Activated naive CD8-positive, alpha-beta T cell treated with anti-CD3 and anti-CD28 coated beads, Interleukin-2, amount 10 ng/mL, durations not matched to agents 7 days and 5 days (primary cell): ENCODE results near the gene RBM22. TPM values are rescaled to one million over a fixed set of nuclear protein-coding genes. Genes with fewer than 3 reads are reported as not detected.
"Not testable (repeated sequence)": the region's sequence is repeated elsewhere in the genome, so short reads cannot be mapped to it uniquely, and the experiment has no call there.

Experiments used
- ATAC-seq: fragments of 150-1000 bp; cut with Tn5 transposase; one replicate; pipeline ENCODE4 v1.10.0; 2021; ENCODE audit warnings: low read depth, moderate library complexity
- POLR2A ChIA-PET: fragments of 350-600 bp; sonication (Branson Sonifier 250); formaldehyde crosslinking; loops from one replicate; lab custom pipeline; 2021; ENCODE audit warnings: antibody characterized with exemption; lab: Charles Lee
- DNase-seq: peaks from one replicate; pipeline ENCODE4 v3.0.0; 2021
- H3K27ac Mint-ChIP-seq: one replicate; pipeline ENCODE4 v1.8.0; 2022; ENCODE audit warnings: mild to moderate bottlenecking, mixed read lengths
- H3K27me3 Mint-ChIP-seq: one replicate; pipeline ENCODE4 v1.8.0; 2022; ENCODE audit warnings: mild to moderate bottlenecking, moderate library complexity, mixed read lengths
- H3K36me3 Mint-ChIP-seq: one replicate; pipeline ENCODE4 v1.8.0; 2021; ENCODE audit warnings: mild to moderate bottlenecking, mixed read lengths
- H3K4me1 Mint-ChIP-seq: one replicate; pipeline ENCODE4 v1.8.0; 2021; ENCODE audit warnings: mixed read lengths
- H3K4me3 Mint-ChIP-seq: one replicate; pipeline ENCODE4 v1.8.0; 2022; ENCODE audit warnings: mild to moderate bottlenecking, moderate library complexity, mixed read lengths
- H3K9me3 Mint-ChIP-seq: one replicate; pipeline ENCODE4 v1.8.0; 2021; ENCODE audit warnings: mixed read lengths
- total RNA-seq, 2 experiments: library from RNA; stranded (reverse); gene quantifications; one replicate each; pipeline ENCODE4 v1.2.3, GENCODE V29; 2021

RBM22 gene
- 10 to 100 TPM; 72.9 to 74.6 TPM for total RNA-seq

- POLR2A ChIA-PET = interaction anchor here (0.6 to 2.7 kb wide), 27 partner anchors 8 to 552 kb away, joined by 3 to 25 read pairs (median 4); partner anchors contain the start of genes DCTN4, GM2A, IRGM and SMIM3
- H3K36me3 Mint-ChIP-seq = peaks cover 12% of the 10 kb centered on the region
- no peaks in the 10 kb centered on the region for H3K27me3 Mint-ChIP-seq
- no peaks in the 10 kb centered on the region for H3K9me3 Mint-ChIP-seq
- H3K4me3 Mint-ChIP-seq = no peak within 1 kb of the TSS
- peaks cover 7% of the 10 kb centered on the region for H3K4me1 Mint-ChIP-seq
- DNase-seq (peak; percentile 89), ATAC-seq (peak; percentile 97)
- no peak within 1 kb of the TSS for H3K27ac Mint-ChIP-seq
Observed at GRCh38 chr5:150700594-150701377, at the start of gene RBM22. RBM22 (minus strand) TSS chr5:150701062; CDS start chr5:150700985, 77 bp downstream.

- ATAC-seq = no peak
- Mint-ChIP-seq H3K4me1 (peaks cover 18% of the 10 kb centered on the region), H3K4me3 (no peak overlapping the region), H3K27ac (no peak overlapping the region), H3K27me3 (no peaks in the 10 kb centered on the region), H3K36me3 (peaks cover 41% of the 10 kb centered on the region), H3K9me3 (peaks cover 3% of the 10 kb centered on the region)
- DNase-seq = no peak
- POLR2A ChIA-PET = no interaction called here
Observed at GRCh38 chr5:150750469-150750868, 49.6 kb upstream of the RBM22 start.

GRCh38 chr5:150743142-150743488, 42.3 kb upstream of the RBM22 start:
- H3K27me3 Mint-ChIP-seq, ATAC-seq, POLR2A ChIA-PET, H3K27ac Mint-ChIP-seq, DNase-seq, H3K9me3 Mint-ChIP-seq, H3K4me3 Mint-ChIP-seq: not testable (repeated sequence)
- Mint-ChIP-seq H3K36me3 (peaks cover 55% of the 10 kb centered on the region), H3K4me1 (peaks cover 21% of the 10 kb centered on the region)

GRCh38 chr5:150742455-150743141, 41.7 kb upstream of the RBM22 start:
- H3K9me3 Mint-ChIP-seq, POLR2A ChIA-PET, H3K27me3 Mint-ChIP-seq, DNase-seq: not testable (repeated sequence)
- Mint-ChIP-seq H3K27ac (peak overlapping the region; percentile 84), H3K4me3 (peak overlapping the region; percentile 69), H3K4me1 (peaks cover 25% of the 10 kb centered on the region), H3K36me3 (peaks cover 56% of the 10 kb centered on the region)
- ATAC-seq = peak; percentile 33

- peaks cover 38% of the 10 kb centered on the region for H3K4me1 Mint-ChIP-seq
- no peaks in the 10 kb centered on the region for H3K27me3 Mint-ChIP-seq
Observed at GRCh38 chr5:150740992-150741391, 40.1 kb upstream of the RBM22 start.

GRCh38 chr5:150738862-150739261, 38.0 kb upstream of the RBM22 start:
- no peak for ATAC-seq
- H3K27ac Mint-ChIP-seq = no peak overlapping the region
- H3K4me1 Mint-ChIP-seq = peaks cover 42% of the 10 kb centered on the region
- no peaks in the 10 kb centered on the region for H3K27me3 Mint-ChIP-seq
- H3K36me3 Mint-ChIP-seq = peaks cover 72% of the 10 kb centered on the region
- H3K4me3 Mint-ChIP-seq = no peak overlapping the region
- no peak for DNase-seq
- POLR2A ChIA-PET = interaction anchor here (0.5 to 1.1 kb wide), 3 partner anchors 25 to 1416 kb away, joined by 3 read pairs; no protein-coding TSS in a partner anchor
- H3K9me3 Mint-ChIP-seq = peaks cover 5% of the 10 kb centered on the region

More at GRCh38 chr5:150740992-150741391, 40.1 kb upstream of the RBM22 start:
- peaks cover 67% of the 10 kb centered on the region for H3K36me3 Mint-ChIP-seq
- ATAC-seq (no peak), DNase-seq (no peak)
- no peak overlapping the region for H3K4me3 Mint-ChIP-seq
- H3K27ac Mint-ChIP-seq = no peak overlapping the region
- POLR2A ChIA-PET = interaction anchor here (0.7 kb wide), 1 partner anchor 417 kb away, joined by 3 read pairs; the partner anchor contains the start of gene ANXA6
- peaks cover 10% of the 10 kb centered on the region for H3K9me3 Mint-ChIP-seq

GRCh38 chr5:150734579-150735384, 33.9 kb upstream of the RBM22 start:
- Mint-ChIP-seq H3K27me3 (no peaks in the 10 kb centered on the region), H3K27ac (peak overlapping the region; percentile 55), H3K36me3 (peaks cover 59% of the 10 kb centered on the region), H3K4me1 (peaks cover 34% of the 10 kb centered on the region), H3K4me3 (no peak overlapping the region), H3K9me3 (peaks cover 5% of the 10 kb centered on the region)
- no peak for ATAC-seq
- no peak for DNase-seq
- POLR2A ChIA-PET = interaction anchor here (1.7 kb wide), 1 partner anchor 34 kb away, joined by 5 read pairs; the partner anchor contains the start of gene RBM22

GRCh38 chr5:150731669-150732242, 30.9 kb upstream of the RBM22 start:
- DNase-seq (no peak), ATAC-seq (no peak)
- Mint-ChIP-seq H3K4me1 (peaks cover 16% of the 10 kb centered on the region), H3K9me3 (peaks cover 4% of the 10 kb centered on the region), H3K27me3 (no peaks in the 10 kb centered on the region), H3K4me3 (no peak overlapping the region), H3K36me3 (peaks cover 44% of the 10 kb centered on the region), H3K27ac (no peak overlapping the region)
- POLR2A ChIA-PET = no interaction called here

GRCh38 chr5:150729859-150730258, 29.0 kb upstream of the RBM22 start:
- Mint-ChIP-seq H3K36me3 (peaks cover 27% of the 10 kb centered on the region), H3K4me3 (no peak overlapping the region), H3K4me1 (peaks cover 5% of the 10 kb centered on the region), H3K27ac (no peak overlapping the region), H3K27me3 (no peaks in the 10 kb centered on the region), H3K9me3 (no peaks in the 10 kb centered on the region)
- ATAC-seq (no peak), DNase-seq (no peak)
- POLR2A ChIA-PET = no interaction called here

- Mint-ChIP-seq H3K36me3 (peaks cover 34% of the 10 kb centered on the region), H3K9me3 (no peaks in the 10 kb centered on the region), H3K27ac (no peak overlapping the region), H3K4me3 (no peak overlapping the region), H3K4me1 (no peaks in the 10 kb centered on the region), H3K27me3 (no peaks in the 10 kb centered on the region)
- POLR2A ChIA-PET = no interaction called here
- no peak for DNase-seq
- no peak for ATAC-seq
Observed at GRCh38 chr5:150723845-150724244, 23.0 kb upstream of the RBM22 start.

GRCh38 chr5:150710165-150710564, 9.3 kb upstream of the RBM22 start:
- no peaks in the 10 kb centered on the region for H3K27me3 Mint-ChIP-seq
- H3K36me3 Mint-ChIP-seq = peaks cover 7% of the 10 kb centered on the region
- POLR2A ChIA-PET = interaction anchor here (1.6 kb wide), 1 partner anchor 10 kb away, joined by 4 read pairs; the partner anchor contains the start of gene RBM22
- peaks cover 1% of the 10 kb centered on the region for H3K4me1 Mint-ChIP-seq
- no peak for DNase-seq
- no peak for ATAC-seq
- H3K27ac Mint-ChIP-seq = no peak overlapping the region
- no peak overlapping the region for H3K4me3 Mint-ChIP-seq
- H3K9me3 Mint-ChIP-seq = no peaks in the 10 kb centered on the region

- peaks cover 3% of the 10 kb centered on the region for H3K4me1 Mint-ChIP-seq
- no peak overlapping the region for H3K4me3 Mint-ChIP-seq
- DNase-seq = no peak
- ATAC-seq = no peak
- H3K36me3 Mint-ChIP-seq = peaks cover 7% of the 10 kb centered on the region
- H3K27ac Mint-ChIP-seq = no peak overlapping the region
- no peaks in the 10 kb centered on the region for H3K9me3 Mint-ChIP-seq
- no peaks in the 10 kb centered on the region for H3K27me3 Mint-ChIP-seq
- POLR2A ChIA-PET = no interaction called here
Observed at GRCh38 chr5:150706776-150707390, 6.0 kb upstream of the RBM22 start.
